Right renal cortex interstitium (tissue), 3 donors: Measurements from ENCODE around the gene WDR59. TPM values are rescaled to one million over a fixed set of nuclear protein-coding genes. Genes with fewer than 3 reads are reported as not detected.
A peak's percentile ranks its signal among the peaks of the same experiment; 100 is the strongest.
"Not testable (repeated sequence)": the region's sequence is repeated elsewhere in the genome, so short reads cannot be mapped to it uniquely, and the experiment has no call there.

Experiments
- DNase-seq, 3 donors: peaks; one replicate each; pipeline ENCODE4 v3.0.0-alpha.2; 2013; ENCODE audit warnings: low read depth in 3 of 3, low spot score in 2 of 3
- polyA plus RNA-seq, 3 donors: library from polyadenylated mRNA; unstranded; fragments of 120-200 nt; gene quantifications; one replicate each; pipeline ENCODE4 v1.2.1, GENCODE V29; 2013; ENCODE audit not compliant: insufficient read length in 3 of 3

The WDR59 gene
- polyA plus RNA-seq, 3 donors = 79.0 to 82.1 (median 79.1) TPM

GRCh38 chr16:74989864-74990263 lies 4.9 kb upstream of the WDR59 start:
- DNase-seq = not testable (repeated sequence)

- no peak for DNase-seq
Observed at GRCh38 chr16:74987027-74987681, 2.2 kb upstream of the WDR59 start.

DNA sequence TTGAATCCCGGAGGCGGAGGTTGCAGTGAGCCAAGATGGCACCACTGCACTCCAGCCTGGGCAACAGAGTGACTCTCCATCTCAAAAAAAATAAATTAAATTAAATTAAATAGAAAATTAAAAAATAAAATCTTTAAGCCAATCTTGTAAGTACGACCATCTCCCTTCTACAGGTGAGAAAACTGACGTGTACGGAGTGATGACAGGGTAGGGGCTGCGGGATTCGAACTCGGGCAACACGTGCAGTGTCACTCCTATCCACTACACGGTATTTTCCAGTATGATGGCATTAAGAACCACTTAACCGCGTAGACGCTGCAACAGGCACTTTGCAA lies 762 bp downstream of the WDR59 start:
- no peak for DNase-seq

DNA sequence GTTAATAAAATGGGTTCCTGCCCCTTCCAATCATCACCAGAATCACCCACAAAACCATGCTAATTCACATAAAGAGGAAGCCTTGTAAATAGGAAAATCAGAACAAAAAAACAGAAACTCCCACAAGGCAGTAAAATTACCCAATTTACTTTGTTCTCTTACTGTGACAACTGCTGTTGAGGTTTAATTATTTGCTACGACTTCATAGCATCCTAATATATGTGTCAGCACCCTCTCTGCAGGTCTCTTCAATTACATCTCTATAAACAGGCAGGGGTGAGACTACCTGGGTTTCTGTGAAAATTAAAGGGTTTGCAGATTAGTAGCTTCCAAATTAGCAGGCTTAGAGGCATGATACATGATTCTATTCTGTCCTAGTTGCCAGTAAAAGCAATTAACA lies 2.7 kb downstream of the WDR59 start:
- no peak for DNase-seq

GRCh38 chr16:74975591-74975990 lies 9.3 kb downstream of the WDR59 start:
- no peak for DNase-seq

DNA sequence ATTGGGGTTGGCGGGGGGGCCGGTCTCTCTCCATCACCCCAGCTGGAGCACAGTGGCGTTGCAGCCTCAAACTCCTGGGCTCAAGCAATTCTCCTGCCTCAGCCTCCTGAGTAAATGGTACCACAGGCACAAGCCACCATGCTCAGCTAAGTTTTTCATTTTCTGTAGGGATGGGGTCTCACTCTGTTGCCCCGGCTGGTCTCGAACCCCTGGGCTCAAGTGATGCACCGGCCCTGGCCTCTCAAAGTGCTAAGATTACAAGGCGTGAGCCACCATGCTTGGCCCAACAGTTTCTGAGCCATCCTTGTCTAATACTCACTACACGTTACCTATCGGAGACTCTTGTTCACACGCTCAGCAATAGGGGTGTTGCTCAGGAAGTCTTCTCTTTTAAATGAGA lies 11.6 kb downstream of the WDR59 start:
- no peak for DNase-seq

DNA sequence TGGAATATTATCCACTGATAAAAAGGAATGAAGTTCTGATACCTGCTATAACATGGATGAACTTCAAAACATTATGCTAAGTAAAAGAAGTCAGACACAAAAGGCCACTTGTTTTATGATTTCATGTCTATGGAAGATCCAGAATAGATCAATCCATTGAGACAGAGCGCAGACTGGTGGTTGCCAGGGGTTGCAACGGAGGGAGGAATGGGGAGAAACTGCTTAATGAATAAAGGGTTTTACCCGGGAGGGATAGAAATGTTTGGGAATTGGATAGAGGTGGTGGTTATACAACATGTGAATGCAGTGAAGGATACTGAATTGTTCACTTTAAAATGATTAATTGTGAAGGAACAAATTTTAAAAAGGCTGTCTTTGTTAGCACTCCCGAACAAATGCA lies 30.2 kb downstream of the WDR59 start:
- DNase-seq = no peak

DNA sequence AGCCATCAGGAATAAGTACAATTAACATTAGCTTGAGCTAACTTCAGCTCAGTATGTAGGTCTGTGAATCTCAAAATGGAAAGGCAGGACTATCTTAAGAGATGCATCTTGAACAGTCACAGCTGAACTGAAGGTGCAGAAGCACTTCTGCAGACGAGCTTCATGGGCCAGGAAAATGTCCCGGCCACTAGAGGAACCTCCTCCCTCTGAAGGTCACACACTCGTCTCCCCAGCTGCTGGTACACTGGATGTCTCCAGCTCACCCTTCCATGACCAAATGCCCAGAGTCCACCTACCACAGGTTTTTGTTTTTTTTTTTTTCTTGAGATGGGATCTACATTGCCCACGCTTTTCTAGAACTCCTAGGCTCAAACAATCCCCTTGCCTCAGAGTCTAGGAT lies 33.2 kb downstream of the WDR59 start:
- no peak for DNase-seq

- no peak for DNase-seq
Observed at GRCh38 chr16:74951206-74951605, 33.7 kb downstream of the WDR59 start.

- DNase-seq = peak in 1 of 3 donors; percentile 19
Observed at GRCh38 chr16:74950511-74950910, 34.4 kb downstream of the WDR59 start.

GRCh38 chr16:74949309-74949708 lies 35.6 kb downstream of the WDR59 start:
- no peak for DNase-seq

DNA sequence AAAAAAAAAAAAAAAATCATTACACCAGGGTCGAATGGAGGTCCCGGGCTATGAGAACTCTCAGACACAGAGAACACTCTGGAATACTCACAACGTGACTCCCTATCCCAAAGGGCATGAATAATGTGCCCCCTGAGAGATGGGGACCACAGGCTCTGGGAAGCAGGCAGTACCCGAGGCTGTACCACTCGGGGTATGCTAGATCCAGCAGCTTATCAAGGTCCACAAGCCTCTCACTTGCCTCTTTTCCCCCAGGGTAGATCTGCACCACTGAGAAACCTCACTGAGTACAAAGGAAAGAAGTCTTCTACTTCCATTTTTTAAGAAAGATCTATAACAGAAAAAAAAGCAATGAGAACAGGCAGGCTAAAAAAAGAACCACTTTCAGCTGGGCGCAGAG lies 40.5 kb downstream of the WDR59 start:
- DNase-seq = no peak

GRCh38 chr16:74942977-74943918 lies 41.7 kb downstream of the WDR59 start:
- DNase-seq = no peak

DNA sequence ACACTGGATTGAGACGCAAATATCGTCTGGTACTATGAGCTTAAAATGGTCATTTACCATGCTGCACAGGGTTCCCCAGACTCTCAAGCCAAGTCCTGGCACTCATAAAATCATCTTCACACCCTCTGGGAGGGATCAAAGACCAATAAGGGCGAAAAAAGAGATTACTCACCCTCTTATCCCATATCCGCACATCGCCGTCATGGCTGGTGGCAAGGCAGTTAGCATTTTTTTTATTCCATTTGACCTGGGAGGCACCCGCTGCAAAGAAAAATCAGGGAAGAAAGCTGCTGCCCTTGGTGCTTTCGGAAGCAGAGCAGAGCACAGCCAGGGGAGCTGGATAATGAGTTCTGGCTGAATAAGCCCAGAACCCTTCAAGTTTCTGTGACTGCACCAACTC lies 42.4 kb downstream of the WDR59 start:
- no peak for DNase-seq

- DNase-seq = no peak
Observed at GRCh38 chr16:74939688-74940087, 45.2 kb downstream of the WDR59 start.

DNA sequence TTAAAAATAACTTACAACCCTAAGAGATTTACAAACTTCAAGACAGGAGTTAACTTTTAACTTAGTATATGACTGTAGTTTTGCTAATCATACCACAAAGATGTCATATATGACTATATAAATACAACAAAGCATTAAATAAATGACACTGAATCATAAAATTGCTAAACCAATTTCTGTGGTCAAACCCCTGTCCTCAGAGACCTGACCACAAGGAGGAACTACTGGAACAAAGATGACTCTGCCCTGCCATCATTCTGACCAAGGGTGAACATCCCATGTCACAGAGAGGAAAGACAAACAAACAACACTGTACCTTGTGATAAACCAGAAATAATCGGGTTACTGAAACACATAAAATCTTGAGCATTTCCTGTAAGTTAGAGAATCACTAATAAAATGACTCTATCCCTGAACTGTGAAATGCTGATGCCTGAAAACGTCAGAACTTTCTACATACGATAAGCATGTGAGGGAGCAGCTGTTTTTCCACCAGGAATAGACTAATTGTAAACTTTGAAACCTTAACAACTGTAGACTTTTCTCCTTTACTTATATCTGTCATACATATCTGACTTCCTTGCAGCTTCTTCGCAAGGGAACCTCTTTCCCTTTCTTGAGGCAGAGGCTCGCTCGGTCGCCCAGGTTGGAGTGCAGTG lies 47.9 kb downstream of the WDR59 start:
- no peak for DNase-seq

- DNase-seq = no peak
Observed at GRCh38 chr16:74931445-74931844, 53.5 kb downstream of the WDR59 start.

GRCh38 chr16:74929636-74930035 lies 55.3 kb downstream of the WDR59 start:
- DNase-seq = no peak

- no peak for DNase-seq
Observed at GRCh38 chr16:74926805-74927204, 58.1 kb downstream of the WDR59 start.

DNA sequence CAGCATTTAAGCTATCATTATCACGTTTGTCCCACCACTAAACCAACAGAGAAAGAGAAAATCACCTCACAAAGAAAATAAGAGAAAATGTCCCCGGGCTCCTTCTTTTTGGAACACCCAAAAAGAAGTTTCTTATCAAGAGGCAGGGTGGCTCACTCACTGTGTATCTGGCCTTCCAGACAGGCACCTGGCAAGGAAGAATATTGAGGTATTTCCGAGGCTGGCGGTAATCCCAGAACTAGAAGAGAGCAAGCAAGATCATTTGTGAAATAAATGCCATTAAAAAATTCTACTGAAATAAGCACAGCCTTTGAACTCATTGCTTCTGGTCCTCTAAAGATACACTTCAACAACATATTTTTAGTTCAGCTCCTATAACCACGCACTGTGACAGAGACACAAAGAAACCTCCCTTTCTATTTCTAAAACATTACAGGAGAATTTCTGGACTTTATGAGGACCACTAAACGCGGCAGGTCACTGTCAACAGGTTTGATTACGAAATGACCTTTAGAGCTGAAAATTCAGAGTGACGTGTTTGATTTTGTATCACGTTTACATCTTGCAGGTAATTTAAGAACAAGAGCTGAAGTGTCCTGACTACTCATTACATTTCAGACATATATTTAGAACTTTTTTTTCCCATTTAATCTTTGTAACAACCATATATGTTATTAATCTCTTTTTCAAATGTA lies 61.0 kb downstream of the WDR59 start:
- no peak for DNase-seq
